NOMO-1 treated with dmso at 0.1 percent for 144 hours (cell line): ENCODE results near the gene GDPGP1.

Experiments
- DNase-seq: peaks from one replicate; lab custom pipeline; 2025; ENCODE audit not compliant: unreplicated experiment; lab: John Stamatoyannopoulos, UW

Gene GDPGP1

DNA sequence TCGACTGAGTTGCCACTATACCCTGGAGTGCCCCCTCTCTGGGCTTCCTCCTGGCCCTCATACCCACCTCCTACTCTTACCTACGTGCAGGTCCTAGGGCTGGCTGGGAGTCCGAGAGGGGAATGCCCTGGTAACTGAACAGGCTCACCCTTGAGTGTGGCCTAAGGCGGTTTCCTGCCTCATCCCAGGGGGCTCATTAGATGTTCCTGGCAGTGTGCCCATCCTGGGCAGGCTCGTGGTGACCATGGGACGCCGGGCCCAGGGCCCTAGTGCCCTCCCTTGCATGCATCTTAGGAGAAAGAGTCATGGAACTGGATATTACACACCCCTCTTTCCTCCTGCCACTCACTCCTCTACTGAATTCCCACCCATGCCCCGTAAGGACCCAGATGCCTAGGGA is 30.1 kb upstream of the GDPGP1 start:
- no peak for DNase-seq

- DNase-seq = no peak
Observed at GRCh38 chr15:90205050-90205848, 28.8 kb upstream of the GDPGP1 start.

GRCh38 chr15:90205886-90206285 is 28.1 kb upstream of the GDPGP1 start:
- no peak for DNase-seq

- no peak for DNase-seq
Observed at GRCh38 chr15:90207252-90207651, 26.8 kb upstream of the GDPGP1 start.

DNA sequence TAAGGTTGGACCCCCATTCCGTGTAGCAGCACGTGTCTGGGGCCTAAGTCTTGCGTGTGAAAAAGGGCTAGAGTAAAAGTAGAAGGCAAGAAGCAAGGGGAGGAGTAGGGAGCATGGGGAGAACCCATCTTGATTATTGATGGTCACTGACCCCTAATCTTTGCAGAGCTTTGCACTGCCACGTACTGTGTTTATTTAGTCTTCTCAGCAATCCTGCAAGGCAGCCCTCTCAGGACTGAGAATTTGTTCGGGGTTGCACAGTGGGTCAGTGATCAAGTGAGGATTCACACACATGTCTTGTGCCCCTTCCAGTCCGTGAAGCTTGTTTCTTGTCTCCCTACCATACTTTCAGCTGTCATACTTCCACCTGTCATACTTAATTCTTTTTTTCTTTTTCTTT is 25.7 kb upstream of the GDPGP1 start:
- DNase-seq = no peak

DNA sequence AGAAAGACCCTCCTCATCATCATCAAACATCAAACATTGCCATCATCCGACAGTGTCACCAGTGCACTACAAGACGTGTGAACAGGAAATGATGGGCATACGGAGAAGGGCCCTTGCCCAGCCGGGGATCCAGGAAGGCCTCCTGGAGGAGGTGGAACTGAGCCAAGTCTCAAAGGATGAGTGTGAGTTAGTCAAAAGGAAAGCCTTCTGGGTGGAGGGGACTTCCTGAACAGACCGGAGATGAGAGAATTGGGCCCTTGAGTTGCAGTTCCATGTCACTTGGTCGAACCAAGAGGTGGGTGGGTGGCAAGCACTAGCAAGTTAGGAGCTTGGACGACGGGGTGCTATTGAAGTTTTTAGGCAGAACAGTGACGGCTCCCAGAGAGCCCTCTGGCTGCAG is 24.4 kb upstream of the GDPGP1 start:
- no peak for DNase-seq

GRCh38 chr15:90210593-90210992 is 23.4 kb upstream of the GDPGP1 start:
- DNase-seq = no peak

GRCh38 chr15:90211009-90211408 is 23.0 kb upstream of the GDPGP1 start:
- no peak for DNase-seq

DNA sequence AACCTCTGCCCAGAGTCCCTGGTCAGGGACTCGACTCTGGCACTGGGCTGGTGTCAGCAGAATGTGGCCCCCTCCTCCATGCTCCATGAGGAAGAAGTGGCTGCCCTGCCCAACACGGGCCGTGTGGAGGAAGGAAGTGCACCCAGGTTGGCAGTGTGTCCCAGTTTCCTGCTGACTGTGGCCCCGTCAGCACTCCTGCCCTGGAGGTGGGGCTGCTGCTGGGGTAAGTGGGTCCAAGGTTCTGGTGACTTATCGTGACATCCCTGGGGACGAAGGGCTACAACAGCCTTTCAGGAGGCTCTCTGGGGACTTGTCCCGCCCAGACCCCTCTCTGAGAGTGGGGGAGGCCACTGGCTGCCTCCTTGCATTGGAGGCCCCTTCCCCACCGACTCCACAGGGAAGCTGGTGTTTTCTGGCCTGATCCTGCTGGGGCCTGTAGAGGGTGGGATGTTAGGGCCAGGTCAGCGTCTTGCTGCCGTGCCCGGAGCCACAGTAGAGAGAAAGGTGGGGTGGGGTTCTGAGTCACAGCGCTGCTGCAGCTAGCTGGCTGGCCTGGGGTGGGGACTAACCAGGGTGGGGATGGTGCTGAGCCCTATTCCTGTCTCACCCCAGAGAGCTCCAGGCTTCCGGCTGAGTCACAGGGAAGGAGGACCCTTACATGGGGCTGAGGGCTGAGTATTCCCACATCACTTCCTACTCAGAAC is 22.4 kb upstream of the GDPGP1 start:
- DNase-seq = no peak

- no peak for DNase-seq
Observed at GRCh38 chr15:90212221-90213098, 21.5 kb upstream of the GDPGP1 start.

- DNase-seq = no peak
Observed at GRCh38 chr15:90213122-90213817, 20.7 kb upstream of the GDPGP1 start.

DNA sequence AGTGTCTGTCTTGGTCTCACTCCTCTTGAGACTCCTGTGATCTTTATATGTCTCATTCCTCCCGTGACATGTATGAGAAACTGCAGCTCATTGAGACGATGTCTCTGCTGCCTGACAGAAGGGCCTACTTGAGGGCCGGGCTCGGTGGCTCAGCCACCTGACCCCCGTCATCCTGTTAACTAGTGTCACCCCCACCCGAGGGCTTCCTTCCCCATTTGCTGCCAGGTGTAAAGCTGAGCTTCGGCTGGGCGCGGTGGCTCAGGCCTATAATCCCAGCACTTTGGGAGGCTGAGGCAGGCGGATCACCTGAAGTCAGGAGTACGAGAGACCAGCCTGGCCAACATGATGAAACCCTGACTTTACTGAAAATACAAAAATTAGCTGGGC is 20.2 kb upstream of the GDPGP1 start:
- DNase-seq = no peak

GRCh38 chr15:90214553-90215196 is 19.3 kb upstream of the GDPGP1 start:
- DNase-seq = no peak

GRCh38 chr15:90217671-90218394 is 16.2 kb upstream of the GDPGP1 start:
- no peak for DNase-seq

- DNase-seq = no peak
Observed at GRCh38 chr15:90219421-90220141, 14.4 kb upstream of the GDPGP1 start.

- DNase-seq = peak; percentile 31
Observed at GRCh38 chr15:90221246-90221900, 12.6 kb upstream of the GDPGP1 start.

DNA sequence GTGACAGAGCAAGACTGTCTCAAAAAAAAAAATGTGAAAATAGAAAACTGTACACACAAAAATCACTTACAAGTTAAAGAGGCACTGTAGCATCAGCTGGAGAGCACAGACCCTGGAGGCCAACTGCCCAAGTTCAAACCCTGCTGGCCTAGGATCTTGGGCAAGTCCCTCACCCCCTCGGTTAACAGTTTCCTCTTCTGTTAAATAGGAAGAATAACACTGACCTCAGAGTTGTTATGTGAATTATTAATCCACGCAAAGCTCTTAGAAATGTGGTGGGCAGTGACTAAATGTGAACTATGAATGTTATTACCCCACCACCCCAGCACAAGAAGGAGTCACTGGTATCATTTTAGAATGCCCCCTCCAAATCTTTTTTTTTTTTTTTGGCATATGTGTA is 11.5 kb upstream of the GDPGP1 start:
- no peak for DNase-seq

DNA sequence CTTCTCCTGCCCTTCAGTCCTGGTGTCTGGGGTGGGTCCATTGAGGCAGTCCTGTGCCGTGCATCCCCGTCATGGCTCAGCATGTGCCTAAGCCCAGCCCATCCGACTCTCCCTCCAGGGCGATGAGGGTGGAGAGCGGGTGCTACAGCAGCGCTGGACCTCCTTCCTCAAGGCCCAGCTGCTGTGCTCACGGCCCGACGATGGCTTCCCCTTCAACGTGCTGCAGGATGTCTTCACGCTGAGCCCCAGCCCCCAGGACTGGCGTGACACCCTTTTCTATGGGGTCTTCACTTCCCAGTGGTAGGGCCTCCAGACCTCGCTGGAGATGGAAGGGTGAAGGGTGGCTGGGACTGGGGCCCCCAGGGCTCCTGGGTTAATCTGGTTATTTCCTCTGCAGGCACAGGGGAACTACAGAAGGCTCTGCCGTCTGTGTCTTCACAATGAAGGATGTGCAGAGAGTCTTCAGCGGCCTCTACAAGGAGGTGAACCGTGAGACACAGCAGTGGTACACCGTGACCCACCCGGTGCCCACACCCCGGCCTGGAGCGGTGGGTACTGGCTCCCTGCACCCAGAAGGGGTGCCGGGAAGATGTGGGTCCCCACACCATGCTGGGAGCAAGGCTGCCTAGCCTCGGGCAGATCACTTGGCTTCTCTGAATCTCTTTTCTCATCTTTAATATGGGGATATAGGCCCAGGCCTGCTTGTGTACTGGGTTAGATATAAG is 10.4 kb upstream of the GDPGP1 start:
- no peak for DNase-seq
